ENCODE data around the gene TSSK3.

GRCh38 chr1:32345289-32345827 is 17.0 kb upstream of the TSSK3 start:
- TF ChIP-seq POLR2A (IDR thresholded peaks at IDR 0.05) = no peak
- no peak for TF ChIP-seq CTCF (IDR thresholded peaks at IDR 0.05)
- TF ChIP-seq POLR2AphosphoS5 (IDR thresholded peaks at IDR 0.05; ENCODE audit: insufficient read depth in 1 of 2, low read depth in 1 of 2) = no peak

Measured in vagina (tissue), 2 donors.